Skeletal muscle satellite cell (primary cell): ENCODE data around the gene ZNF570.
A peak's percentile ranks its signal among the peaks of the same experiment; 100 is the strongest.

ENCODE experiments used
- H3K27me3 ChIP-seq: 2 replicates; pipeline ENCODE4 v1.7.0; 2013; ENCODE audit warnings: low read length; ENCODE audit not compliant: control insufficient read depth, insufficient read depth
- H3K36me3 ChIP-seq: 2 replicates; pipeline ENCODE4 v1.7.0; 2013; ENCODE audit warnings: mild to moderate bottlenecking, control low read depth, low read length; ENCODE audit not compliant: insufficient read depth
- H3K4me1 ChIP-seq: 2 replicates; pipeline ENCODE4 v1.7.0; 2013; ENCODE audit warnings: low read length; ENCODE audit not compliant: control insufficient read depth, insufficient read depth
- H3K4me2 ChIP-seq: 2 replicates; pipeline ENCODE4 v1.7.0; 2013; ENCODE audit warnings: mild to moderate bottlenecking, low read length
- H3K4me3 ChIP-seq: 2 replicates; pipeline ENCODE4 v1.7.0; 2013; ENCODE audit warnings: low read length
- H3K9ac ChIP-seq: 2 replicates; pipeline ENCODE4 v1.7.0; 2013; ENCODE audit warnings: mild to moderate bottlenecking, low read depth, low read length, moderate library complexity
- H3K9me3 ChIP-seq: replicated peaks from 2 replicates; pipeline ENCODE4 v1.7.0; 2013; ENCODE audit warnings: mild to moderate bottlenecking, control low read depth, low read length

The ZNF570 gene

DNA sequence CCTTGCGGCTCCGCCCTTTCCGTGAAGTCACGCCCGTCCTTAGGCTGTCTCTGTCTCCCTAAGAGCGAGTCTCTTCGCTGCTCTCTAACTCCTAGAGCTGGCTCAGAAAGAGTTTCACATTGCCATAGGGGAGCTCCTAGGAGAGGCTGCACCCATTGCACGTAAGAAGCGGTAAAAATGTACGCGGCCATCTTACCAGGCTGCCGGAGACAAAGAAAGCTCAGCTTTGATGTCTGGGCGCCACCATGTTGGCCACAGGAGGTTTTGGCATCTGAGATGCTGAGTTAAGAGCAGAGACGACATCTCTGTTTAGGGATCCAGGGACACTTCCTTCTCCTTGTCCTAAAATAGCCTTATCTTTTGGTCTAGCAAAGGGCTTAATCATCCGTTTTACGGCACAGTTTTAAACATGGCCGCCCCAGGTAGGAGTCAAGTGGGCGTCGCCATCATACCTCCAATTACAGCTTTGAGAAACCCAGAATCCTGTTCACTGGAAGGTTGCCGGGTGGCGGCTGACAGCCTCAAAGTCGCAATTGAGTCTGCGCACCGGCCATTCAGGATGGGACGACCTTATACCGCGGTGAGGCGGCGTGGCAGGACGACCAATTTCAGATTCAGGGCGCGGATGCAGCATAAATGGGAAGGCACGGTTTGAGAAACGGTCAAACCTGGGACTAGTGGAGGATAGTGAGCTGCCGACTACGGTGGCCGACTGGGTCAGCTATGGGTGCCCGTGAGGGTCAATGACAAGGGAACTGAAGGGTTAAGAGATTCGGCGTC, 37.4 kb downstream of the ZNF570 start, which contains the start of gene ZNF793:
TSS of gene ZNF793 (plus strand) at position 553 of the 780 bp plus-strand sequence. CDS start 16,501 bp downstream, outside the sequence.
- H3K4me1 ChIP-seq: no peaks in the 10 kb centered on the region

DNA sequence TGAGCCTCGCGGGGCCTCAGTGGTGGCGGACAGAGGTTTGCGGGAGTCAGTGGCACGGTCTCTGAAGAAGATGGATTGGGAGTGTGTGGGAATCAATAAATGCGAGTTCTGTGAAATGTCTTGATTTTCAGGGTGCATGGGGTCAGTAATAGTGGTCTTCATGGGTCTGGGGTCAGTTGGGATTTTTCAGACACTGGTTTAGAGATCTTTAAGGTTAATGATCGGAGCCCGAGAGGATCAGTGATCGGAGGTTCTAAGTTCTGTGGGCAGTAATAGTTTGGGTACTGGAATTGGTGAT, 38.0 kb downstream of the ZNF570 start:
- Histone ChIP-seq H3K4me2 (peak overlapping the region; percentile 84), H3K4me3 (peak overlapping the region; percentile 80), H3K4me1 (no peaks in the 10 kb centered on the region), H3K9me3 (no peaks in the 10 kb centered on the region), H3K27me3 (no peaks in the 10 kb centered on the region), H3K36me3 (no peaks in the 10 kb centered on the region), H3K9ac (peak overlapping the region; percentile 82)

More for the DNA sequence above, 37.4 kb downstream of the ZNF570 start, which contains the start of gene ZNF793:
- peak within 1 kb of the TSS; percentile 84 for H3K4me2 ChIP-seq
- H3K9ac ChIP-seq: peak within 1 kb of the TSS; percentile 82
- H3K36me3 ChIP-seq: no peaks in the 10 kb centered on the region
- H3K9me3 ChIP-seq: no peaks in the 10 kb centered on the region
- no peaks in the 10 kb centered on the region for H3K27me3 ChIP-seq
- H3K4me3 ChIP-seq: peak within 1 kb of the TSS; percentile 80

DNA sequence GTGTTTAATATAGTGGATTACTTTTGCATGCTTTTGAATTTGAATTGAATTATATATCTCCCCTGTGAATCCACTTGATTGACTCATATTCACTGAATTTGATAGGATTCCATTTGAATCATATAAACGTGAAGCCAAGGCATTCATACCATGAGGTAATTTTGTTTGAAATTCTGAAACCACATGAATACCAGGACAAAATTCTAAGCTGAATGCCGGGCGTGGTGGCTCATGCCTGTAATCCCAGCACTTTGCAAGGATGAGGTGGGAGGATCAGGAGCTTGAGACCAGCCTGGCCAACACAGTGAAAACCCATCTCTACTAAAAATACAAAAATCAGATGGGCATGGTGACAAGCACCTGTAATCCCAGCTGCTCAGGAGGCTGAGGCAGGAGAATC, 42.0 kb downstream of the ZNF570 start:
- no peak overlapping the region for H3K4me2 ChIP-seq
- H3K4me3 ChIP-seq: no peak overlapping the region
- no peaks in the 10 kb centered on the region for H3K27me3 ChIP-seq
- H3K9me3 ChIP-seq: no peaks in the 10 kb centered on the region
- H3K36me3 ChIP-seq: no peaks in the 10 kb centered on the region
- H3K9ac ChIP-seq: no peak overlapping the region
- H3K4me1 ChIP-seq: no peaks in the 10 kb centered on the region

DNA sequence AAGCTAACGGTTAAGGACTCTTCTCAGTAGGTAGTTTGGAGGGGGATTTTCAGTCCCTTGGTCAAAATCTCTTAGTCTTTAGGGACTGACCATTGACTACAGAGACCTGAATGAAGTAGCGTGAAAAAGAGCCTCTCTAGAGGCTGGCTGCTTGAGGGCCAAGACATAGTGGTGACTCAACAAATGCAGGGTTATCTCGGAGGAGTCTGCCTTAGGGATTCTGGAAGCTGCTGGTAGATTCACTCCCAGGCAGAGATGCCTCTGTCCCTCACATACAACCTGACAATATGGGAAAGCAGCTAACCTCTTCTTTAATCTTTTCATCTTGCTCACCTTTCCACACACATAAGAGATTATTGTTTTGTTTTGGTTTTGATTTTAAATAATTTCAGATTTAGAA, 42.7 kb downstream of the ZNF570 start:
- no peak overlapping the region for H3K4me3 ChIP-seq
- no peak overlapping the region for H3K4me2 ChIP-seq
- H3K4me1 ChIP-seq: no peaks in the 10 kb centered on the region
- no peak overlapping the region for H3K9ac ChIP-seq
- H3K9me3 ChIP-seq: no peaks in the 10 kb centered on the region
- no peaks in the 10 kb centered on the region for H3K36me3 ChIP-seq
- H3K27me3 ChIP-seq: no peaks in the 10 kb centered on the region

DNA sequence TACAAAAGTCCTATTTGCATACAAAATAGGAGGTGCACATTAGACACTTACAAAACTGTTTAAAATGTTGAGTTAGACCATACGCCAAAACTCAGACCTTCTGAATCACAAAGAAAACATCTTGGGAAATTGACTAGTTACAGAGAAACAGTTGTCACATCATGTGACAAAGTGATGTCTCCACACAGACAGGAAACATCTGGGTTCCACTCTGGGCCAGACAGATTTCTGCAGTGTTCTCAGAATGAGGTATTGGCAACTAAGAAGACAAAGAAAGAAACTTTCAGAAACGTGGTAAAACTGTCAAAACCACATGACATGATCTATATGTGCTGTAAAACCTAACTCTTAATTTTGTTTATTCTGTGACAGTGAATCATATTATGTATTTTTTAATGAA, 44.2 kb downstream of the ZNF570 start:
- Histone ChIP-seq H3K4me2 (no peak overlapping the region), H3K36me3 (no peaks in the 10 kb centered on the region), H3K9ac (no peak overlapping the region), H3K4me3 (no peak overlapping the region), H3K4me1 (no peaks in the 10 kb centered on the region), H3K9me3 (no peaks in the 10 kb centered on the region), H3K27me3 (no peaks in the 10 kb centered on the region)

DNA sequence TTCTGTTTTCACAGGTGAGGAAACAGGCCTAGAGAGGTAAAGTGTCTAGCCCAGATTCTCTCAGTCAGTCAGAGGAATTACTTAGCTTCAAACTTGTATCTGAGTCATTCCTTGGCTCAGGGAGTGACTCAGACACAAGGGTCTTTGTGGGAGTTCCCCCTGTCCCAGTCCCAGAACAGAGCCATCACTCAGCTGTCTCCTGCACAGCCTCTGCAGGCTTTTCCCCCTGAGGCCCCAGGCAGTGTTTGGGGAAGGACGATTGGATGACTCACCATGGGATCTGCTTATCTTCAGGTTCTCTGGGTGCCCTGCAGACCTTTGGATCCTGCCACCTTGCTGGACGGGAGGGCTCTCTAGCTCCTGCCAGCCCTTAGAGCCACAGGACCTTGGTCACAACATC, 50.7 kb downstream of the ZNF570 start:
- Histone ChIP-seq H3K9me3 (no peaks in the 10 kb centered on the region), H3K36me3 (no peaks in the 10 kb centered on the region), H3K27me3 (no peaks in the 10 kb centered on the region), H3K9ac (no peak overlapping the region), H3K4me3 (no peak overlapping the region), H3K4me2 (no peak overlapping the region), H3K4me1 (no peaks in the 10 kb centered on the region)

DNA sequence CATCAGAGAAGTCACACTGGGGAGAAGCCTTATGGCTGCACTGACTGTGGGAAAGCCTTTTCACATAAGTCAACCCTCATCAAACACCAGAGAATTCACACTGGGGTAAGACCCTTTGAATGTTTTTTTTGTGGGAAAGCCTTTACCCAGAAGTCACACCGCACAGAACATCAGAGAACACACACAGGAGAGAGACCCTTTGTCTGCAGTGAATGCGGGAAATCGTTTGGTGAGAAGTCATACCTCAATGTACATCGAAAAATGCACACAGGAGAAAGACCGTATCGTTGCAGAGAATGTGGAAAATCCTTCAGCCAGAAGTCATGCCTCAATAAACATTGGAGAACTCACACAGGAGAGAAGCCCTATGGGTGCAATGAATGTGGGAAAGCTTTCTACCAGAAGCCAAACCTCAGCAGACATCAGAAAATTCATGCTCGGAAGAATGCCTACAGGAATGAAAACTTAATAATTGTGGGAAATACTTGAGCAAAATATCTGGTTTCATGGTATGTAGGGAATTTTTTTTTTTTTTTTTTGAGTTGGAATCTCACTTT, 68.3 kb downstream of the ZNF570 start:
- H3K36me3 ChIP-seq: peaks cover 31% of the 10 kb centered on the region
- H3K27me3 ChIP-seq: no peaks in the 10 kb centered on the region
- H3K4me3 ChIP-seq: no peak overlapping the region
- H3K9me3 ChIP-seq: peaks cover 29% of the 10 kb centered on the region
- no peak overlapping the region for H3K4me2 ChIP-seq
- H3K4me1 ChIP-seq: no peaks in the 10 kb centered on the region
- no peak overlapping the region for H3K9ac ChIP-seq
